H9 (cell line): ENCODE results near the gene LRP10. TPM values are rescaled to one million over a fixed set of nuclear protein-coding genes. Genes with fewer than 3 reads are reported as not detected.

Experiments
- DNase-seq: peaks from one replicate; pipeline ENCODE4 v3.0.0-alpha.2; 2017
- H2AFZ ChIP-seq: one replicate; pipeline ENCODE4 v1.6.1; 2013; ENCODE audit warnings: mild to moderate bottlenecking, low read length, control low read depth, moderate library complexity
- H2AK5ac ChIP-seq: 2 replicates; pipeline ENCODE4 v1.6.1; 2013; ENCODE audit warnings: low read length, control low read depth, mixed read lengths; ENCODE audit not compliant: insufficient read length
- H2BK120ac ChIP-seq: one replicate; pipeline ENCODE4 v1.6.1; 2013; ENCODE audit warnings: low read depth, mild to moderate bottlenecking, low read length, control low read depth, inconsistent platforms; ENCODE audit not compliant: poor library complexity, severe bottlenecking
- H2BK12ac ChIP-seq: 2 replicates; pipeline ENCODE4 v1.6.1; 2013; ENCODE audit warnings: low read length, control low read depth, mixed read lengths, low read depth; ENCODE audit not compliant: insufficient read length
- H2BK15ac ChIP-seq: 2 replicates; pipeline ENCODE4 v1.6.1; 2013; ENCODE audit warnings: low read depth, low read length, control low read depth
- H2BK20ac ChIP-seq: one replicate; pipeline ENCODE4 v1.6.1; 2013; ENCODE audit warnings: low read depth, mild to moderate bottlenecking, low read length, control low read depth, inconsistent platforms; ENCODE audit not compliant: poor library complexity, severe bottlenecking
- H2BK5ac ChIP-seq: 2 replicates; pipeline ENCODE4 v1.6.1; 2013; ENCODE audit warnings: low read length, control low read depth, mixed read lengths; ENCODE audit not compliant: insufficient read length
- H3K14ac ChIP-seq: 2 replicates; pipeline ENCODE4 v1.6.1; 2013; ENCODE audit warnings: low read length, control low read depth; ENCODE audit not compliant: insufficient read depth
- H3K18ac ChIP-seq: 2 replicates; pipeline ENCODE4 v1.6.1; 2013; ENCODE audit warnings: low read depth, mild to moderate bottlenecking, mixed read lengths, low read length, control low read depth; ENCODE audit not compliant: insufficient read length
- H3K23ac ChIP-seq: 2 replicates; pipeline ENCODE4 v1.6.1; 2013; ENCODE audit warnings: low read length, control low read depth, mixed read lengths, low read depth; ENCODE audit not compliant: insufficient read length
- H3K23me2 ChIP-seq: 2 replicates; pipeline ENCODE4 v1.6.1; 2013; ENCODE audit warnings: low read depth, mild to moderate bottlenecking, mixed read lengths, low read length, control low read depth; ENCODE audit not compliant: insufficient read length, poor library complexity, severe bottlenecking
- H3K27ac ChIP-seq: 2 replicates; pipeline ENCODE4 v1.5.1; 2013; ENCODE audit warnings: low read length, control low read depth, mixed read lengths, low read depth; ENCODE audit not compliant: insufficient read length
- H3K27me3 ChIP-seq: 2 replicates; pipeline ENCODE4 v1.6.1; 2013; ENCODE audit warnings: low read length, control low read depth, inconsistent platforms; ENCODE audit not compliant: insufficient read depth
- H3K4ac ChIP-seq: 2 replicates; pipeline ENCODE4 v1.6.1; 2013; ENCODE audit warnings: low read depth, mild to moderate bottlenecking, control low read depth, inconsistent platforms, low read length, moderate library complexity
- H3K4me1 ChIP-seq: 2 replicates; pipeline ENCODE4 v1.6.1; 2013; ENCODE audit warnings: low read length, control low read depth, inconsistent platforms; ENCODE audit not compliant: insufficient read depth
- H3K4me2 ChIP-seq: 2 replicates; pipeline ENCODE4 v1.6.1; 2013; ENCODE audit warnings: low read length, control low read depth, mixed read lengths; ENCODE audit not compliant: insufficient read length, insufficient read depth
- H3K56ac ChIP-seq: 2 replicates; pipeline ENCODE4 v1.6.1; 2013; ENCODE audit warnings: low read depth, mild to moderate bottlenecking, mixed read lengths, low read length, control low read depth; ENCODE audit not compliant: insufficient read length
- H3K79me1 ChIP-seq: 2 replicates; pipeline ENCODE4 v1.6.1; 2013; ENCODE audit warnings: low read depth, mild to moderate bottlenecking, moderate library complexity, low read length, control low read depth, inconsistent platforms; ENCODE audit not compliant: insufficient read depth, poor library complexity, severe bottlenecking
- H3K79me2 ChIP-seq: 2 replicates; pipeline ENCODE4 v1.6.1; 2013; ENCODE audit warnings: low read length, control low read depth, inconsistent platforms; ENCODE audit not compliant: insufficient read depth
- H3K9ac ChIP-seq: 2 replicates; pipeline ENCODE4 v1.6.1; 2013; ENCODE audit warnings: low read length, control low read depth, mixed read lengths; ENCODE audit not compliant: insufficient read length; ENCODE audit errors: extremely low read depth
- H3K9me3 ChIP-seq: one replicate; pipeline ENCODE4 v1.6.1; 2013; ENCODE audit warnings: low read depth, low read length, inconsistent platforms; ENCODE audit not compliant: control insufficient read depth
- H3T11ph ChIP-seq: one replicate; pipeline ENCODE4 v1.6.1; 2013; ENCODE audit warnings: mild to moderate bottlenecking, low read length, control low read depth, inconsistent platforms
- H4K20me1 ChIP-seq: one replicate; pipeline ENCODE4 v1.6.1; 2013; ENCODE audit not compliant: control insufficient read depth, insufficient read length, insufficient read depth
- H4K5ac ChIP-seq: 2 replicates; pipeline ENCODE4 v1.6.1; 2013; ENCODE audit warnings: low read depth, mild to moderate bottlenecking, mixed read lengths, low read length, control low read depth; ENCODE audit not compliant: insufficient read length
- H4K8ac ChIP-seq: replicated peaks from 2 replicates; pipeline ENCODE4 v1.6.1; 2013; ENCODE audit warnings: low read length, control low read depth, mixed read lengths, low read depth; ENCODE audit not compliant: insufficient read length
- H4K91ac ChIP-seq: 2 replicates; pipeline ENCODE4 v1.6.1; 2013; ENCODE audit warnings: low read depth, mild to moderate bottlenecking, moderate library complexity, mixed read lengths, low read length, control low read depth; ENCODE audit not compliant: insufficient read length
- H3K27ac Mint-ChIP-seq, 3 experiments: 2 replicates in 2 of 3; 3 replicates in 1 of 3; pipeline ENCODE4 v1.8.0; 2020 to 2021; ENCODE audit warnings: mixed read lengths in 3 of 3, mild to moderate bottlenecking in 1 of 3, moderate library complexity in 1 of 3
- H3K27me3 Mint-ChIP-seq: 2 replicates; pipeline ENCODE4 v1.8.0; 2021; ENCODE audit warnings: low read depth, mild to moderate bottlenecking, moderate library complexity, mixed read lengths
- H3K36me3 Mint-ChIP-seq, 3 experiments: 2 replicates in 2 of 3; 3 replicates in 1 of 3; pipeline ENCODE4 v1.8.0; 2020 to 2021; ENCODE audit warnings: low read depth in 3 of 3, mixed read lengths in 3 of 3; ENCODE audit not compliant: insufficient read depth in 1 of 3
- H3K4me1 Mint-ChIP-seq, 2 experiments: 2 replicates each; pipeline ENCODE4 v1.8.0; 2020; ENCODE audit warnings: mixed read lengths in 2 of 2
- H3K4me3 Mint-ChIP-seq, 2 experiments: 2 replicates in 1 of 2; 3 replicates in 1 of 2; pipeline ENCODE4 v1.8.0; 2020 to 2021; ENCODE audit warnings: mild to moderate bottlenecking in 2 of 2, mixed read lengths in 2 of 2, moderate library complexity in 1 of 2
- H3K9me3 Mint-ChIP-seq, 2 experiments: 2 replicates in 1 of 2; 3 replicates in 1 of 2; pipeline ENCODE4 v1.8.0; 2020; ENCODE audit warnings: mild to moderate bottlenecking in 2 of 2, mixed read lengths in 2 of 2, moderate library complexity in 1 of 2
- CTCF ChIP-seq: fragments of 200-600 bp; sonication (generic); conservative IDR thresholded peaks from 3 replicates; pipeline ENCODE4 v1.8.0; 2021; ENCODE audit warnings: antibody characterized with exemption, mild to moderate bottlenecking
- WGBS: extraction: QIAGEN DNeasy Blood & Tissue Kit; methylation state at CpG from one replicate; pipeline ENCODE4 v1.1.7; 2013; ENCODE audit warnings: missing lambda C conversion rate, low lambda C conversion rate, mixed read lengths; ENCODE audit not compliant: insufficient read length; ENCODE audit errors: extremely low coverage; 5-methylcytosine and 5-hydroxymethylcytosine counted together
- total RNA-seq: library from RNA; stranded (reverse); gene quantifications from 2 replicates; pipeline ENCODE4 v1.2.1, GENCODE V29; 2021

Gene LRP10
- total RNA-seq, 1 experiment from 2014 or later, result 13.3 TPM

- H2AK5ac ChIP-seq, result no peak overlapping the region
- DNase-seq, result no peak
- H3K79me2 ChIP-seq, result no peaks in the 10 kb centered on the region
- no peak overlapping the region for H3K4ac ChIP-seq
- H3K79me1 ChIP-seq, result no peaks in the 10 kb centered on the region
- H2BK5ac ChIP-seq, result no peak overlapping the region
- no peak overlapping the region for H3K27ac ChIP-seq
- Mint-ChIP-seq H3K36me3 (peaks cover 17 to 52% (median 50%) of the 10 kb centered on the region in 3 experiments), H3K4me1 (peaks cover 23 to 28% of the 10 kb centered on the region in 2 experiments), H3K27me3 (no peaks in the 10 kb centered on the region; the same call in 1 of the 2 replicates), H3K4me3 (no peak overlapping the region), H3K27ac (no peak overlapping the region; a peak in 2 of 7 replicates), H3K9me3 (no peaks in the 10 kb centered on the region)
- H2BK12ac ChIP-seq, result no peak overlapping the region
- H4K8ac ChIP-seq, result no peak overlapping the region
- no peaks in the 10 kb centered on the region for H3K27me3 ChIP-seq
- H3K4me1 ChIP-seq, result peaks cover 2% of the 10 kb centered on the region; the same call in 1 of the 2 replicates
- no peak overlapping the region for H3T11ph ChIP-seq
- H2BK20ac ChIP-seq, result no peak overlapping the region
- no peak overlapping the region for H2BK120ac ChIP-seq
- H4K91ac ChIP-seq, result no peak overlapping the region
- no peak for TF ChIP-seq CTCF
- no CpG with 5 or more reads among the region's 26 CpGs for WGBS
- no peak overlapping the region for H3K9ac ChIP-seq
- no peak overlapping the region for H4K5ac ChIP-seq
- no peak overlapping the region for H3K56ac ChIP-seq
- H3K23me2 ChIP-seq, result no peaks in the 10 kb centered on the region
- no peak overlapping the region for H3K14ac ChIP-seq
- no peak overlapping the region for H3K4me2 ChIP-seq
- no peak overlapping the region for H3K23ac ChIP-seq
- H3K18ac ChIP-seq, result no peak overlapping the region
- no peak overlapping the region for H2BK15ac ChIP-seq
- no peak overlapping the region for H2AFZ ChIP-seq
- H3K9me3 ChIP-seq, result no peaks in the 10 kb centered on the region
- no peaks in the 10 kb centered on the region for H4K20me1 ChIP-seq
Measured at GRCh38 chr14:22845821-22846625, 25.5 kb upstream of the LRP10 start.
